HG03095 (cell line): ENCODE results near the gene CATSPERZ.

Experiments used
- ATAC-seq: cut with Tn5 transposase; IDR thresholded peaks from one replicate; pipeline ENCODE4 v1.9.1; 2021; ENCODE audit warnings: moderate library complexity; ENCODE audit not compliant: unreplicated experiment

CATSPERZ gene, protein sequence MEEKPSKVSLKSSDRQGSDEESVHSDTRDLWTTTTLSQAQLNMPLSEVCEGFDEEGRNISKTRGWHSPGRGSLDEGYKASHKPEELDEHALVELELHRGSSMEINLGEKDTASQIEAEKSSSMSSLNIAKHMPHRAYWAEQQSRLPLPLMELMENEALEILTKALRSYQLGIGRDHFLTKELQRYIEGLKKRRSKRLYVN

DNA sequence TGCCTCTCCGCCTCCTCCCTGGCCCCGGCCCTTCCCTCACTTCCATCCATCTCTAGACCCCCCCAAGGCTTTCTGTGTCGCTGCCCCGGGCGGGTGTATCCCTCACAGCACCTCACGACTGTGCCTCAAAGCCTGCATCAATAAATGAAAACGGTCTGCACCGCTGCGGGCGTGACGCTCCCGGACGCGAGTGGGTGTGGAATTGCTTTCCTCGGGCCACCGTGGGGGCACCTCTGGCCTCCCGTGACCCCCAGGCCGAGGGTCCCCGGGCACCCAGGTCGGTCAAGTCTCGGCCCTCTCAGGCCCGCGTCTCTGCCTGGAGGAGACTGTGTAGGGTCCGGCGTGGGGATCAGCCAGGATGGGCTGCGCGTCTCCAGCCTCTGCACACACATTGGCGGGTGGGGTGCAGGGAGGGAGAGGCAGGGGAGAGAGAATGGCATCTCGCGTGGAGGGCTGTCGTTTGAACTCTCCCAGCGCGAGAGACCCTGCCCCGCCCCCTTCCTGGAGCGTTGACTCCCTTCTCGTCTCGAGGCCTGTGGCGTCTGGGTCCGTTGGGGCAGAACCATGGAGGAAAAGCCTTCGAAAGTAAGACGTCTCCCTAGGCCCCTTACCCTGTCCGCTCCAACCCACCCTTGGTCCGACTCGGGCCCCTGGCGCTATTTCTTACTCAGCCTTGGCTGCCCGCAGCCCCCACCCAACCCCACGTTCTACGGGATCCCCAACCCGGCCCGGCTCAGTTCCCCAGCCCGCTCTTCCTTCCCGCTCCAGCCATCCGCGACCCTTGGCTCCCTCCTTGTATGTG, at the start of gene CATSPERZ:
Gene CATSPERZ, plus strand, starts transcription at position 512 of the 802 bp plus-strand sequence. Its CDS starts 53 bp downstream, at position 565.
- no peak for ATAC-seq

DNA sequence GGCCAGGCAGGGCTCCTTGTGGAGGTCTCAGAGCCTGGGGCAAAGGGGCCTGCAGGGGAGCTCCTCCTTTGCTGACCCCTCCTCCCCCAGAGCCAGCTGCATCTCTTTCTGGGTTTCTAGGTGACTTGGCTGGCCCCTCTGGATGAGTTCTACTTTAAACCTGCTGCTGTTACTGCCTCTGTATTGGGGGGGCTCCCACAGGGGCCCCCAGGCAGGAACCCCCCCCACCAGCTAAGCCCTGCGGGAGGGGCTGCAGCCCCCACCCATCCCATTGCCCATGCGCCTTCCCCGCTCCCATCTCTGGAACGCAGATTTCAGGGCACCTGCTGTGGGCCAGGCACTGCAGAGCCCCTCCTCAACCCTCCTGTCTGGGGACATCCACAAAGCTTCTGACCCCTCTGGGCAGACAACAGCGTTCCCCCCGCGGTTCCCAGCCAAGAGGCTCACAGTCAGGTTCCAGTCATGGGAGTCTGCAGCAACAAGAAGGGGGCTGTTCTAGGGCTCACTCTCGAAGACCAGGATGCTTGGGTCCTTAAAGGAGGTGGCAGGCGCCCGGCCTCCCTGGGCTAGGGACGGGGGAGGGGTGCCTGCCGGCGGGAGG, 49.6 kb upstream of the CATSPERZ start:
- no peak for ATAC-seq

DNA sequence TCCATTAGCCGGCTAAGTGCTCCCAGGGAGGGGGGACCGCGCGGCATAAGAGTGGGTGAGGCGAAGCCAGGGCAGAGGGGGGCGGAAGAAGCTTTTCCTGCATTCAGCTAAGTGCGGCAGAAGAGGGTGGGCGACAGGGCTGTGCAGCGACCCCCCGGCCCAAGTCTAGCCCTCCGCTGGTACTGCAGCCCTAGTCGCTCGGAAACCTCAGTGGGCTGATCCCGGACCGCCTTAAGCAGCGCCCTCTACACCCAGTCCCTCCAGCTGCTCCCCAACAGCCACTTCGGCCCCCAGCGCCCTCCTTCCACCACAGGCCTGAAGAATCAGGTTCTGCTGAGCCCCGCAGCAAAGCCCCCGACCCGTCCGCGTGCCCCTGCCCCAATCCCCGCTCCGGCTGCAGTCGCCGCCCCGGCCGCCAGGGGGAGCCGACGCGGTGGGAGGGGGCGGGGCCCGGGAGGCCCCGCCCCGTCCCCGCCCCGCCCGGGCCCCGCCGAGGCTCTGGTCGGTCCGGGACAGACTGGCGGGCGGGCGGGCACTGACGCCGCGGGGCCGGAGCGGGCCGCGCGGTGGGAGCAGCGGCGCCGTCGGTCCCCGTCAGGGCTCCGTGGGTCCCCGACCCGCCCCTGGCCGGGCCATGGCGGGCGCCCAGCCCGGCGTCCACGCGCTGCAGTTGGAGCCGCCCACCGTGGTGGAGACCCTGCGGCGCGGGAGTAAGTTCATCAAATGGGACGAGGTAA, 49.0 kb upstream of the CATSPERZ start, which contains the start of gene PLCB3:
Gene PLCB3, plus strand, starts transcription at position 515 of the 737 bp plus-strand sequence. Its CDS starts 120 bp downstream, at position 635.
- ATAC-seq, result no peak

DNA sequence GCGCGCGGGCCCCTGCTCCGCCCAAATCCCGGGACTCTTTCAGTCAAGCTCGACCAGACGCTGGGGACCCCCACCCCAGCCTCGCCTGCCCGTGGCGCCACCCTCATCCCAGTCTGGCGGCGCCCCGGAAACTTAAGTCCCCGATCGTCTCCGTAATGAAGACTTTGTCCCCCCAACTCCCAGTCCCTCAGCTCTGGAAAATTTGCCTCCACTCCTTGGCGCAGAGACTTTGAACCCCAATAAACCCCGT, 48.5 kb upstream of the CATSPERZ start:
- no peak for ATAC-seq

DNA sequence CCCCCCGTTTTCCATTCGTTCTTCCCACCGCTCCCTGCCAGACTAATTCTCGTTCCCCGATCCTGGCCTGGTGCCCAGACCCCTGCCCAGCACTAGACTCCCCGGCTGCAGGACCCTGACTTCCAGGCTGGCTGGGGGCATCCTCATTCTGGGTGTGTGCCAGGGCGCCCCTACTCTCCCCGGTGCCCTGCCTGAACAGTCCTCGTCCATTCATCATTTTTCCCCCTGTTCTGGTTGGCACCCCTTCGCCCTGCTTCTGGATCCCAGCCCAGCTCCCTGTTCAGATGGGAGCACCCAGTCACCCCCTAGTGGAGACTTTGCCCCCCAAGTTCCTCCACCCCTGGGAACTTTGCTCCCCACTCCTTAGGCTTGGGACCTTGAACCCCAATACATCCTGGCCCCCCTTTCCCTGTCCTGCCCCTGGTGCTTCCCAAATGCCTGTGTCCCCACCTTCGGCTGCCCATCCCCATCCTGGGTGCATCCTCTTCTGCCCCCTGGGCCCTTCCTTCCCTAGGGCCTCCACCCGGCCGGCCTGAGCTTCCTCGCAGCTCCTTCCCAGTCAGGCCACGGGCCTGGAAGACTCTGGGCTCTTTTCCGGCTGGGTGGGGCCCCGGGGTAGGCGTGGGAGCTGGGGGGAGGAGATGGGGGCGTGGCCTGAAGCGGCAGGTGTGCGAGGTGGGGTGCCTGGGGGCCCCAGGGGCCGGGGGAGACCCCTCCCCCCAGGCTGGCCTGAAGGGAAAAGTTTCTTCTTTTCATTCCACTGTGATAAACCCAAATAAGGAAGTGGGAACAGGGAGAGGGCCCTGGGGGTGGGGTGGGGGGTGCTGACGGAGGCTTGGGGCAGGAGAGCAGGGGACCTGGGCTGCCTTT, 47.9 kb upstream of the CATSPERZ start:
- ATAC-seq, result no peak

DNA sequence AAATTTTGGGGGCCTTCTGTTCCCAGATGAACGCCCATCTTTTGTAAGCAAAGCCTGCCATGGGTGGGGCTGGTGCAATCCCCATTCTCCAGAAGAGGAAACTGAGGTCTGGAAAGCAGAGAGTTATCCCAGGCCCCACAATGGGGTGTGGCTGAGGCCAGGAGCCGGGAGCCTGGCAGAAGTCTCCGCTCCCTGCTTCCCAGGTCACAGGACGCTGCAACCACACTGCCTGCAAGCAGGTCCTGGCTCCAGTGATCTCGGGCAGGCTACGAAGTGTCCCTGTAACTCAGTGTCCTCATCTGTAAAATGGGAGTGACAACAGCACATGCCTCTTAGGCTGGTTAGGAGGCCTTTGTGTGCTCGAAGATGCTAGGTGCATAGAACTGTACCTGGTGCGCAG, 47.1 kb upstream of the CATSPERZ start:
- no peak for ATAC-seq

DNA sequence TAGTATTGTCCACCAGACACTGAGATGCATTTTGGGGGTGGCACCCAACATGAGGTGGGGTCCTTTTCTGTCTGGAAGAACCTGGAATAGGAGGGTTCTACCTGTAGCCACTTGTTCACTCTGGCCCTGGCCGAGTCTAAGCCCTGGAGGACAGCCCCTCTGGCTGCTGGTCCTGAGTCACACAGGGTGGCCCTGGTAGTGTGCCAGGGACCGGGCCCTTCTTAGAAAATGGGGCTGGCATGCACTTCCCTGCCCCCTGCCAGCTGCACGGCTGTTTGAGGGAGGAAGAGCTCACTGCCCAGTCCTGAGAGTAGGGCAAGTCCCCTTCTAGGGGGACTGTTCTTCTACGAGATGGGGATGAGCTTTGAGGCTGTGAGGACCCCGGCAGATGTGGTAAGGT, 46.7 kb upstream of the CATSPERZ start:
- ATAC-seq, result no peak

DNA sequence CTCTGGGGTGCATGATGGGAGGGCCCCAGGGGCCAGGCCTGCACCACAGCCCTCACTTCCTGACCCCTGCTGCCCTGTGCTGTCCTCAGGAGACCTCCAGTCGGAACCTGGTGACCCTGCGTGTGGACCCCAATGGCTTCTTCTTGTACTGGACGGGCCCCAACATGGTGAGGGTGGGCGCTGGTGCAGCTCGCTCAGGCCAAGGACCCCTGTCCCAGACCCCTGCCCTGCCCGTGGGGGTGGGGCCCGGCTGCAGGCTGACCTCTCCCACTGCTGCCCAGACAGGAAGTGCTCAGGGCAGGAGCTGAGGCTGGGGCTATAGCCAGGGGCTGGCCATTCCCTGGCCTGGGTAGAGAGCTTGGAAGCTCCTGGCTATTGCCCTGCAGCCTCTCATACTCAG, 45.8 kb upstream of the CATSPERZ start:
- ATAC-seq, result no peak

DNA sequence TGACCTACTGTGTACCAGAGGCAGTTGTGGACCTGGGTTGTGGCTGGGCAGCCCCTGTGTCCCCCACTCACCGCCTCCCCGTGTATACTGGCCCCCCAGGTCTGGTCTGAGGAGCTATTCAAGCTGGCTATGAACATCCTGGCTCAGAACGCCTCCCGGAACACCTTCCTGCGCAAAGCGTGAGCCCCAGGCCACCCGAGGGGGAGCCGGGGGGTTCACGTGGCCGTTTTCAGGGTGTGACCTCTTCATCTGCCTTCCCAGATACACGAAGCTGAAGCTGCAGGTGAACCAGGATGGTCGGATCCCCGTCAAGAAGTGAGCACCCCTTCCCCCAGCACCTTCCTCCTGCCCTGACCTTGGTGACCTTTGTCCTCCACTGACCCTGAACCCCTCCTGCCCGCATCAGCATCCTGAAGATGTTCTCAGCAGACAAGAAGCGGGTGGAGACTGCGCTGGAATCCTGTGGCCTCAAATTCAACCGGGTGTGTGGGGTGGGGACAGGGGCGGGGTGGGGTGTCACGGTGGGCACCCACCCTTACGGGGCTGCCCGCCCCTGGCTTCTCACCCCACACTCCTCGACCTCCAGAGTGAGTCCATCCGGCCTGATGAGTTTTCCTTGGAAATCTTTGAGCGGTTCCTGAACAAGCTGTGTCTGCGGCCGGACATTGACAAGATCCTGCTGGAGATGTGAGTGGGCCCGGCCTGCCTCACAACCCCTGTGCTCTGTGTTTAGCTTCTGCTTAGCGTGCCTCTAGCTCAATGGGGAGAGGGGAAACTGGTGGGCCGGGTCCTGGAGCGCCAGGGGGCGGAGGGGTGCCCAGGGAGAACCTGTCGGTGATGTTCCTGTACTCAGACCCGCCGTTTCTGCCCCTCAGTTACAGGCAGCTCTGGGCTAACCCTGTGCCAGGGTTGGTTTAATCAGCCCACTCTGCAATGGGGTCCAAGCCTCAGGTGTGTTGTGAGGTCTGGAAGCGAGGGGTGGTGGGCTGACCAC, 44.7 kb upstream of the CATSPERZ start:
- ATAC-seq, result no peak

DNA sequence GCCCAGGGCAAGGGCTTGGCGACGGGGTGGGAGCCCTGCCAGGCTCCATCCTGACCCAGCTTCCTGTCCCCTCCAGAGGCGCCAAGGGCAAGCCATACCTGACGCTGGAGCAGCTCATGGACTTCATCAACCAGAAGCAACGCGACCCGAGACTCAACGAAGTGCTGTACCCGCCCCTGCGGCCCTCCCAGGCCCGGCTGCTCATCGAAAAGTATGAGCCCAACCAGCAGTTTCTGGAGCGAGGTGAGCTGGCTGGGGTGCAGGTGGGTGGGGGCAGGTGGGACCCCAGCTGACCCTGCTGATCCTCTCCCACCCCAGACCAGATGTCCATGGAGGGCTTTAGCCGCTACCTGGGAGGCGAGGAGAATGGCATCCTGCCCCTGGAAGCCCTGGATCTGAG, 43.9 kb upstream of the CATSPERZ start:
- ATAC-seq, result no peak

DNA sequence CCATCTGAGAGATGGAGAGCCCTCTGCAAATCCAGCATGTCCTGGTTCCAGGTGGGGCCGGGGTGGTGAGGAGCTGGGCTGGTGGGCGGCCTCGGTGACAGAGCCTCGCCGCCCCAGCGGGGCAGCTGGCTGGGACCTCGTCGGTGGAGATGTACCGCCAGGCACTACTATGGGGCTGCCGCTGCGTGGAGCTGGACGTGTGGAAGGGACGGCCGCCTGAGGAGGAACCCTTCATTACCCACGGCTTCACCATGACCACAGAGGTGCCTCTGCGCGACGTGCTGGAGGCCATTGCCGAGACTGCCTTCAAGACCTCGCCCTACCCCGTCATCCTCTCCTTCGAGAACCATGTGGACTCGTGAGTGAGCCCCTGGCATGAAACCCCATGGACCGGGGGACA, 41.8 kb upstream of the CATSPERZ start:
- ATAC-seq, result no peak

DNA sequence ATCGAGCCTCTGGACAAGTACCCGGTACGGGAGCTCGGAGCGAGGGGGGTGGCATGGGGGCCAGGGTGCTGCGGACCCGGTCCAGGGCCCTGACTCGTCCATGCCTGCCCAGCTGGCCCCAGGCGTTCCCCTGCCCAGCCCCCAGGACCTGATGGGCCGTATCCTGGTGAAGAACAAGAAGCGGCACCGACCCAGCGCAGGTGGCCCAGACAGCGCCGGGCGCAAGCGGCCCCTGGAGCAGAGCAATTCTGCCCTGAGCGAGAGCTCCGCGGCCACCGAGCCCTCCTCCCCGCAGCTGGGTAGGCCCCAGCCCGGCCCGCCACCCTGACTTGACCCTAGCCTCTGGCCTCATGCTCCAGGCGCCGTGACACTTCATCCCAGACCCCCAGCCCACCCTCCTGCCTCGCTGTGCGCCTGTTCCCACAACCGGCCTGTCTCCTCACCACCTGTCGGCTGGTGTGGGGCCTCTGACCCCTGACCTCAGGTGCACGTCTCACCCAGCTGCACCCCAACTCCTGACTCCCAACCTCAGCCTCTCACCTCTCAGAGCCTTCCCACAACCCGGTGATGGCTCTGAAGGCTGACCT, 41.1 kb upstream of the CATSPERZ start:
- ATAC-seq, result no peak

DNA sequence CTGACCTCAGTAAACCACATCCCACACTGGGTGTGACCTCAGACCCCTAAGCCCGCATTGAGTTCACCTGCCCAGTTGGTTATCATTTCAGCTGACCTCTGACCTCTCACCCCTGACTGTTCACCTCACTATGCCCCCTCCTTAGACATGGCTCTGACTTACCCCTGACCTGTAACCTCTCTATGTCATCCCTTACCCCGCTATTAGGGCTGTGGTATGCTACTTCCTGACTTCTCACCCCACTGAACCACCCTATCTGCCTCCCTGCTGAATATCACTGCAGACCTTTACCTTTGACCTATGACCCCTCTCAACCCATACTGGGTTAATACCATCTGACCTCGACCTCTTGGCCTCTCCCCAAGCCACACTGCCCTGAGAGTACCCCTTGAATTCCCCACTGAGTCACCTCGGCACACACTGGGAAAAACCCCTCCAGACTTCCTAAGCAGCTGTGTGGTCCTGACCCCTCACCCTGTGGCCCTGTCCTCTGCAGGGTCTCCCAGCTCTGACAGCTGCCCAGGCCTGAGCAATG, 40.6 kb upstream of the CATSPERZ start:
- no peak for ATAC-seq

DNA sequence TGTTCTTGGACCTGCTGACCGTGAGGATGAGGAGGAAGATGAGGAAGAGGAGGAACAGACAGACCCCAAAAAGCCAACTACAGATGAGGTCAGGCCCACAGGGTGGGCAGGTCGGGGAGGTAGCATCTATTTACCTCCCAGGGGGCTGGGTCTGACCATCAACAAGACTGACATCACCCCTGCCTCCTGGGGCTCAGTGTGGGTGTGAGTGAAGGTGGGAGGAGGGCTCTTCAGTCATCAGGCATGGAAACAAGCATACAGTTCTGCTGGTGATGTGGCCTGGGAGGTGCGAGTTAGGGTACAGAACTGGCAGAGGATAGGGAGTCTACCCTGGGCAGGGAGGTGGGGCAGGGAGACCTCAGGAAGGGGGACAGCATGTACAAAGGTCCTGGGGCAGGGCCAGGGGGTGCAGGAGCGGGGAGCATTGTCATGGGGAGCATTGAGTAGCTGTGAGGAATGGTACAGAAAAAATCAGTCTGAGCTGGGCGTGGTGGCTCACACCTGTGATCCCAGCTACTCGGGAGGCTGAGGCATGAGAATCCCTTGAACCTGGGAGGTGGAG, 39.9 kb upstream of the CATSPERZ start:
- ATAC-seq, result no peak

DNA sequence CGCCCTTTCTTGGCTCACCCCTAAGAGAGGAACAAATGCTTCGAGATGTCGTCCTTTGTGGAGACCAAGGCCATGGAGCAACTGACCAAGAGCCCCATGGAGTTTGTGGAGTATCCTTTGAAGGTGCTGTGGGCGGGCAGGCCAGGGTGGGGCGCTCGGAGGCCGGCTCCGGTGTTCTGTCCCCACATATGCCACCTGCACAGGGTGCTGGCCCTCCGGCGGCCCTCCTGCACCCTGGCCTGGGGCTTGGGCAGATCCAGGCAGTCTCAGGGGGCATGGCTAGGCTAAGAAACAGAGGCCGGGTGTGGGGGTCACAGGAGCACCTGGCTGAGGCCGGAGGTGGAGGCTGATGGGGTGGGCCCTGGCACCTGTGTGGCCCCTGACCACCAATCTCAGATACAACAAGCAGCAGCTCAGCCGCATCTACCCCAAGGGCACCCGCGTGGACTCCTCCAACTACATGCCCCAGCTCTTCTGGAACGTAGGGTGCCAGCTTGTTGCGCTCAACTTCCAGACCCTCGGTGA, 38.5 kb upstream of the CATSPERZ start:
- no peak for ATAC-seq

DNA sequence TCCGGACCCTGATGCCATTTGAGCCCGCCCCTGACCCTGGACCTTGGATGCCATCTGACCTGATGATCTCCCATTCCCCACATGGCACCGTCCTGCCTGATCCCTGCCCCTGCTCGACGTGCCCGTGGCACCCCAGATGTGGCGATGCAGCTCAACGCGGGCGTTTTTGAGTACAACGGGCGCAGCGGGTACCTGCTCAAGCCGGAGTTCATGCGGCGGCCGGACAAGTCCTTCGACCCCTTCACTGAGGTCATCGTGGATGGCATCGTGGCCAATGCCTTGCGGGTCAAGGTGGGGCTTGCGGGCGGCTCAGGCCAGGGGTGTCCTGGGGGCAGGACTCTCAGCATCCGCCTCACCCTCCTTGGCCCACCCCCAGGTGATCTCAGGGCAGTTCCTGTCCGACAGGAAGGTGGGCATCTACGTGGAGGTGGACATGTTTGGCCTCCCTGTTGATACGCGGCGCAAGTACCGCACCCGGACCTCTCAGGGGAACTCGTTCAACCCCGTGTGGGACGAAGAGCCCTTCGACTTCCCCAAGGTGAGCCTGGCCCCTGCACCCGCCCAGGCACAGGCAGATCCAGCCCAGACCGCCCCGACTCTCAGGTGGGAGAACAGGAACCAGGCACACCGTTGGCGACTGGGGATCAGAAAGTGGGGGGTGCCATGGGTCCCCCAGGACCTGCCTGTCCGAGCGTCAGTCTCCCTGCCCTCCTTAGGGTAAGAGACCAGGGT, 37.7 kb upstream of the CATSPERZ start:
- no peak for ATAC-seq
